Right lobe of liver (tissue), 6 donors: ENCODE data around the gene RBBP8. TPM values are rescaled to one million over a fixed set of nuclear protein-coding genes. Genes with fewer than 3 reads are reported as not detected.

Experiments used
- ATAC-seq, 4 donors: fragments of 200-7000 bp; cut with Tn5 transposase; one replicate each; pipeline ENCODE4 v1.9.1; 2020; ENCODE audit warnings: mild to moderate bottlenecking in 4 of 4, moderate library complexity in 4 of 4
- DNase-seq, 3 donors: peaks; one replicate each; pipeline ENCODE4 v3.0.0-alpha.2; 2020
- H3K27ac ChIP-seq, 3 donors: fragments of 200-600 bp; one replicate each; pipeline ENCODE4 v1.8.0; 2022
- H3K27me3 ChIP-seq, 2 donors: fragments of 200-600 bp; one replicate each; pipeline ENCODE4 v1.8.0; 2022
- H3K36me3 ChIP-seq, 4 donors: fragments of 200-600 bp; sonication (generic) in 1 of 4; one replicate each; pipeline versions ENCODE4 v1.5.1 to v1.8.0; 2017 to 2022; ENCODE audit warnings: control low read depth in 1 of 4
- H3K4me1 ChIP-seq, 4 donors: fragments of 200-600 bp; sonication (generic) in 1 of 4; one replicate each; pipeline versions ENCODE4 v1.5.1 to v1.8.0; 2017 to 2022; ENCODE audit warnings: control low read depth in 1 of 4
- H3K4me3 ChIP-seq, 3 donors: fragments of 200-600 bp; one replicate each; pipeline ENCODE4 v1.8.0; 2022
- H3K9me3 ChIP-seq, 4 donors: fragments of 200-600 bp; sonication (generic) in 1 of 4; one replicate each; pipeline versions ENCODE4 v1.5.1 to v1.8.0; 2017 to 2022; ENCODE audit warnings: control low read depth in 1 of 4
- POLR2A ChIP-seq: fragments of 450-650 bp; IDR thresholded peaks from one replicate; pipeline ENCODE4 v1.6.1; 2017; ENCODE audit warnings: antibody characterized with exemption, mild to moderate bottlenecking
- WGBS: methylation state at CpG from one replicate; pipeline ENCODE4 v1.1.6; 2018; ENCODE audit warnings: low coverage, low lambda C conversion rate; ENCODE audit not compliant: insufficient coverage; ENCODE audit errors: missing lambda C conversion rate; 5-methylcytosine and 5-hydroxymethylcytosine counted together
- intact Hi-C, 2 donors: fragments of 100-400 bp; cut with DNase I; formaldehyde crosslinking; loops; one replicate each; pipeline versions ENCODE4 v1.11.2 to v1.14.1; 2022
- total RNA-seq, 6 experiments: library from RNA; depleted of rRNA in 2 of 6; stranded (reverse); fragments of >200 nt in 2 of 6; fragmentation: NEBNext Ultra II Directional in 3 of 6; extraction: Animal tissue kit (Norgen Biotek cat#: 25700) in 3 of 6; gene quantifications; one replicate each; pipeline versions ENCODE4 v1.1.0 to v1.2.4, GENCODE V29; 2016 to 2023
- TF ChIP-seq, protein P1 (sequence below), 4 donors: fragments of 200-600 bp in 3 of 4; fragments of 450-650 bp in 1 of 4; IDR thresholded peaks; one replicate each; pipeline versions ENCODE4 v1.5.1 to v1.8.0; 2016 to 2022; ENCODE audit warnings: antibody characterized with exemption in 4 of 4, mild to moderate bottlenecking in 2 of 4
- donor health status: DM: no; HTN: yes; CAD: no.
- donor health status: DM: no; HTN: no; CAD: no.
- donor health status: DM: no; HTN: no; CAD: no.
- donor health status: DM: no; HTN: yes; CAD: no.
- donor health status: DM: no; HTN: yes; CAD: no.

Gene RBBP8
- total RNA-seq, 6 experiments from 2014 or later: 8.3 to 24.9 (median 12.4) TPM

DNA sequence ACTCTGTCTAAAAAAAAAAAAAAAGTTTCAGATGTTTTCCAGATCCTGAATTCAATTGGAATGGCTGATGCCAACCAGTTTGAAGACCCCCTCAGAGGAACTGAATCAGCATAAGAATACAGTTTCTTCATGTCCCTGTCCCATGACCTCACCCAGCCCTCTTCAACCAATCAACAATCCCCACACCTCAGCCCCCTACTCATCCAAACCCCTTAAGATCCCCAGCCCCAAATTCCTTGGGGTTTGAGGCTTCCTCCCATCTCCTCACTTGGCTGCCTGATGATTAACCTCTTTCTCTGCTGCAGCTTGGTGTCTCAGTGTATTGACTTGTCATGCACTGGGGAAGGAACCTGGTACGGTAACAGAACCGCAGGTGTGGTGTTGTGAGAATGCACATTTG is 104.5 kb downstream of the RBBP8 start:
- TF ChIP-seq, protein P1, sequence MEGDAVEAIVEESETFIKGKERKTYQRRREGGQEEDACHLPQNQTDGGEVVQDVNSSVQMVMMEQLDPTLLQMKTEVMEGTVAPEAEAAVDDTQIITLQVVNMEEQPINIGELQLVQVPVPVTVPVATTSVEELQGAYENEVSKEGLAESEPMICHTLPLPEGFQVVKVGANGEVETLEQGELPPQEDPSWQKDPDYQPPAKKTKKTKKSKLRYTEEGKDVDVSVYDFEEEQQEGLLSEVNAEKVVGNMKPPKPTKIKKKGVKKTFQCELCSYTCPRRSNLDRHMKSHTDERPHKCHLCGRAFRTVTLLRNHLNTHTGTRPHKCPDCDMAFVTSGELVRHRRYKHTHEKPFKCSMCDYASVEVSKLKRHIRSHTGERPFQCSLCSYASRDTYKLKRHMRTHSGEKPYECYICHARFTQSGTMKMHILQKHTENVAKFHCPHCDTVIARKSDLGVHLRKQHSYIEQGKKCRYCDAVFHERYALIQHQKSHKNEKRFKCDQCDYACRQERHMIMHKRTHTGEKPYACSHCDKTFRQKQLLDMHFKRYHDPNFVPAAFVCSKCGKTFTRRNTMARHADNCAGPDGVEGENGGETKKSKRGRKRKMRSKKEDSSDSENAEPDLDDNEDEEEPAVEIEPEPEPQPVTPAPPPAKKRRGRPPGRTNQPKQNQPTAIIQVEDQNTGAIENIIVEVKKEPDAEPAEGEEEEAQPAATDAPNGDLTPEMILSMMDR (IDR thresholded peaks at IDR 0.05): no peak
- no peak for TF ChIP-seq POLR2A
- Histone ChIP-seq H3K27ac (no peak overlapping the region), H3K9me3 (no peaks in the 10 kb centered on the region), H3K36me3 (no peaks in the 10 kb centered on the region), H3K4me1 (no peaks in the 10 kb centered on the region), H3K4me3 (no peak overlapping the region), H3K27me3 (no peaks in the 10 kb centered on the region)
- intact Hi-C loops: no loop called here
- no peak for DNase-seq
- no peak for ATAC-seq
- WGBS: 100% methylated on average over 2 of the region's 2 CpGs

- TF ChIP-seq, protein P1 (IDR thresholded peaks at IDR 0.05): no peak
- TF ChIP-seq POLR2A: no peak
- H3K9me3 ChIP-seq: no peaks in the 10 kb centered on the region
- no peaks in the 10 kb centered on the region for H3K36me3 ChIP-seq
- H3K4me3 ChIP-seq: no peak overlapping the region
- H3K4me1 ChIP-seq: no peaks in the 10 kb centered on the region
- no peaks in the 10 kb centered on the region for H3K27me3 ChIP-seq
- 79% methylated on average over 4 of the region's 4 CpGs for WGBS
- no peak for DNase-seq
- no peak overlapping the region for H3K27ac ChIP-seq
- no peak for ATAC-seq
- intact Hi-C loops: no loop called here
Observed at GRCh38 chr18:23038712-23039111, 105.6 kb downstream of the RBBP8 start.

GRCh38 chr18:23042133-23042532 is 109.0 kb downstream of the RBBP8 start:
- Histone ChIP-seq H3K27ac (no peak overlapping the region), H3K4me3 (no peak overlapping the region), H3K4me1 (no peaks in the 10 kb centered on the region), H3K9me3 (no peaks in the 10 kb centered on the region), H3K36me3 (no peaks in the 10 kb centered on the region), H3K27me3 (no peaks in the 10 kb centered on the region)
- ATAC-seq (no peak), DNase-seq (no peak)
- intact Hi-C loops: no loop called here
- no peak for TF ChIP-seq POLR2A
- TF ChIP-seq, protein P1 (IDR thresholded peaks at IDR 0.05): no peak

GRCh38 chr18:23043803-23044376 is 110.8 kb downstream of the RBBP8 start:
- H3K27me3 ChIP-seq: no peaks in the 10 kb centered on the region
- DNase-seq: no peak
- H3K9me3 ChIP-seq: no peaks in the 10 kb centered on the region
- no peak overlapping the region for H3K27ac ChIP-seq
- no peak overlapping the region for H3K4me3 ChIP-seq
- WGBS: 82% methylated on average over 4 of the region's 7 CpGs
- ATAC-seq: no peak
- H3K4me1 ChIP-seq: no peaks in the 10 kb centered on the region
- intact Hi-C loops: no loop called here
- no peaks in the 10 kb centered on the region for H3K36me3 ChIP-seq
- TF ChIP-seq, protein P1 (IDR thresholded peaks at IDR 0.05): no peak
- no peak for TF ChIP-seq POLR2A
